ENCODE results near the gene SDHD. TPM values are rescaled to one million over a fixed set of nuclear protein-coding genes. Genes with fewer than 3 reads are reported as not detected.

Gene SDHD
- total and polyA plus RNA-seq, 10 of the 15 experiments (the other 5 are each of a cell fraction or from before 2014, with no cell fraction given), result 114 to 775 (median 187) TPM

DNA sequence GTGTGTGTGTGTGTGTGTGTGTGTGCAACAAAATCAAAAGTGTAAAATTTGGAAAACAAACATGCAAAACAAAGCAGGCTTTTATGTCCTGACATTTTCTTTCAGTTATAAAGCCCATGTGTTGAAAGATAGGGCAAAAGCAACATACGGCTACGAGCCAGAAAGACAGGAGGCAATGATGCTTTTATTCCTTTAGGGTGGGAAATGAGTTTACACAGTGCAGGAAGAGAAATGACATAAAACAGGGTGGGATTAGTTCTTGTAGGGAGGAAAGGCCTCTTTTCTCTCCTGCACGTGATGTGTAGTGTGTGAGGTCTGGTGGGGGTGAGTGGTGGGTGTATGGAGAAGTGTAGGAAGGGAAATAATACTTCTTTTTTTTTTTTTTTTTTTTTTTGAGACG is 47.8 kb downstream of the SDHD start:
- FAIRE-seq, result no peak
- Histone ChIP-seq H3K27ac (ENCODE audit: control insufficient read depth, insufficient read depth) (no peak overlapping the region), H3K36me3 (ENCODE audit: control insufficient read depth in 2 of 2, insufficient read depth in 2 of 2, low read length in 1 of 2) (no peaks in the 10 kb centered on the region), H4K20me1 (ENCODE audit: control insufficient read depth, insufficient read depth) (no peaks in the 10 kb centered on the region), H3K9me3 (replicated peaks; ENCODE audit: control insufficient read depth, insufficient read depth, low read length) (no peaks in the 10 kb centered on the region), H3K4me1 (ENCODE audit: control insufficient read depth, insufficient read depth, low read length) (0 out of 2 replicates have a peak, but pooled peaks cover 2% of the 10 kb centered on the region), H3K27me3 (replicated peaks in 1 of 2; ENCODE audit: control insufficient read depth in 2 of 2, insufficient read depth in 2 of 2, low read length in 1 of 2) (no peaks in the 10 kb centered on the region; a peak in 1 of 4 replicates), H3K9ac (ENCODE audit: control insufficient read depth, insufficient read depth, low read length) (no peak overlapping the region), H2AFZ (ENCODE audit: control insufficient read depth, low read depth, low read length) (no peak overlapping the region), H3K79me2 (ENCODE audit: control insufficient read depth, insufficient read depth, low read length) (no peaks in the 10 kb centered on the region), H3K4me2 (ENCODE audit: control insufficient read depth, insufficient read depth) (no peak overlapping the region), H3K4me3 (no peak overlapping the region)
- CTCF ChIA-PET, result interaction anchor here (2.0 kb wide), 1 partner anchor 20 kb away, joined by 5 read pairs; no protein-coding TSS in a partner anchor
- SMC1A ChIA-PET (ENCODE audit: uncharacterized antibody, unreplicated experiment), result no interaction called here
- ATAC-seq, result no peak
- intact Hi-C loops (cut with micrococcal nuclease; ENCODE audit: unreplicated experiment), result no loop called here
- 76% methylated on average over 3 of the region's 4 CpGs for WGBS (ENCODE audit: insufficient coverage, insufficient replicate concordance, low lambda C conversion rate, missing lambda C conversion rate)
- no peak for TF ChIP-seq SREBF1 (IDR thresholded peaks at IDR 0.05; ENCODE audit: low read length)
- TF ChIP-seq, protein P1, sequence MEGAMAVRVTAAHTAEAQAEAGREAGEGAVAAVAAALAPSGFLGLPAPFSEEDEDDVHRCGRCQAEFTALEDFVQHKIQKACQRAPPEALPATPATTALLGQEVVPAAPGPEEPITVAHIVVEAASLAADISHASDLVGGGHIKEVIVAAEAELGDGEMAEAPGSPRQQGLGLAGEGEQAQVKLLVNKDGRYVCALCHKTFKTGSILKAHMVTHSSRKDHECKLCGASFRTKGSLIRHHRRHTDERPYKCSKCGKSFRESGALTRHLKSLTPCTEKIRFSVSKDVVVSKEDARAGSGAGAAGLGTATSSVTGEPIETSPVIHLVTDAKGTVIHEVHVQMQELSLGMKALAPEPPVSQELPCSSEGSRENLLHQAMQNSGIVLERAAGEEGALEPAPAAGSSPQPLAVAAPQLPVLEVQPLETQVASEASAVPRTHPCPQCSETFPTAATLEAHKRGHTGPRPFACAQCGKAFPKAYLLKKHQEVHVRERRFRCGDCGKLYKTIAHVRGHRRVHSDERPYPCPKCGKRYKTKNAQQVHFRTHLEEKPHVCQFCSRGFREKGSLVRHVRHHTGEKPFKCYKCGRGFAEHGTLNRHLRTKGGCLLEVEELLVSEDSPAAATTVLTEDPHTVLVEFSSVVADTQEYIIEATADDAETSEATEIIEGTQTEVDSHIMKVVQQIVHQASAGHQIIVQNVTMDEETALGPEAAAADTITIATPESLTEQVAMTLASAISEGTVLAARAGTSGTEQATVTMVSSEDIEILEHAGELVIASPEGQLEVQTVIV (IDR thresholded peaks at IDR 0.05; ENCODE audit: borderline replicate concordance, partially characterized antibody), result no peak
- no peak for TF ChIP-seq RUNX3 (IDR thresholded peaks at IDR 0.05; ENCODE audit: low read length)
- TF ChIP-seq YBX1 (IDR thresholded peaks at IDR 0.05), result no peak
- no peak for TF ChIP-seq HDAC2 (IDR thresholded peaks at IDR 0.05)
- no peak for TF ChIP-seq ZSCAN29 (IDR thresholded peaks at IDR 0.05)
- DNase-seq (ENCODE audit: low read depth, low spot score), result no peak
- in situ Hi-C loops (cut with MboI), result no loop called here
- RAD21 ChIA-PET (ENCODE audit: unreplicated experiment), result no interaction called here
- no TSS peak for BruUV-seq (replicated peaks)
- POLR2A ChIA-PET, result no interaction called here

DNA sequence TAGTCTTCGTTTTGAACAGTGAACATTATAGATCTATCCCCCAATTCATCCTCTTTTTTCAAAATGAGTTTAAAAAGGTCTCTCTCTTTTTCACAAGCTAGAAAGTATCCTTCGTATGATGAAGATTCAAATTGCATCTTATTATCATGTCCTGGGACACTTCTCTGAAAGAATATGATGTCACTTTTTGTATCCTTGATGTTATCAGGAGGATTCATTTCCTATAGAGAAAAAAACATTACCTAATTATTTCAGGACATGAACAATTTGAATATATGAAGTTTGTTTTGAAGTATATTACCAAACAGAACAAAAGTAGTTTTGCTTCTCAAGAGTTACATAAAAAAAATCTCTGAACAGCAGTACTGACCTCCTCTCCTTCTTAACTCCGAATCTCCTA is 56.9 kb downstream of the SDHD start:
- Histone ChIP-seq H3K36me3 (ENCODE audit: control insufficient read depth in 2 of 2, insufficient read depth in 2 of 2, low read length in 1 of 2) (no peaks in the 10 kb centered on the region), H3K4me1 (ENCODE audit: control insufficient read depth, insufficient read depth, low read length) (no peaks in the 10 kb centered on the region), H3K4me2 (ENCODE audit: control insufficient read depth, insufficient read depth) (no peak overlapping the region), H3K9me3 (replicated peaks; ENCODE audit: control insufficient read depth, insufficient read depth, low read length) (peaks cover 2% of the 10 kb centered on the region; the same call in 1 of the 3 replicates), H3K4me3 (no peak overlapping the region), H3K27me3 (replicated peaks in 1 of 2; ENCODE audit: control insufficient read depth in 2 of 2, insufficient read depth in 2 of 2, low read length in 1 of 2) (no peaks in the 10 kb centered on the region), H4K20me1 (ENCODE audit: control insufficient read depth, insufficient read depth) (no peaks in the 10 kb centered on the region), H2AFZ (ENCODE audit: control insufficient read depth, low read depth, low read length) (no peak overlapping the region), H3K9ac (ENCODE audit: control insufficient read depth, insufficient read depth, low read length) (no peak overlapping the region), H3K79me2 (ENCODE audit: control insufficient read depth, insufficient read depth, low read length) (no peaks in the 10 kb centered on the region), H3K27ac (ENCODE audit: control insufficient read depth, insufficient read depth) (no peak overlapping the region)
- BruUV-seq (replicated peaks), result no TSS peak
- no peak for DNase-seq (ENCODE audit: low read depth, low spot score)
- 64% methylated on average over 3 of the region's 3 CpGs for WGBS (ENCODE audit: insufficient coverage, insufficient replicate concordance, low lambda C conversion rate, missing lambda C conversion rate)
- FAIRE-seq, result no peak
- RAD21 ChIA-PET (ENCODE audit: unreplicated experiment), result no interaction called here
- POLR2A ChIA-PET, result no interaction called here
- intact Hi-C loops (cut with micrococcal nuclease; ENCODE audit: unreplicated experiment) (no loop called here), in situ Hi-C loops (cut with MboI) (no loop called here)
- ATAC-seq, result no peak
- SMC1A ChIA-PET (ENCODE audit: uncharacterized antibody, unreplicated experiment), result interaction anchor here (0.6 kb wide), 1 partner anchor 10 kb away, joined by 3 read pairs; no protein-coding TSS in a partner anchor
- CTCF ChIA-PET, result no interaction called here
- TF ChIP-seq, protein P2, sequence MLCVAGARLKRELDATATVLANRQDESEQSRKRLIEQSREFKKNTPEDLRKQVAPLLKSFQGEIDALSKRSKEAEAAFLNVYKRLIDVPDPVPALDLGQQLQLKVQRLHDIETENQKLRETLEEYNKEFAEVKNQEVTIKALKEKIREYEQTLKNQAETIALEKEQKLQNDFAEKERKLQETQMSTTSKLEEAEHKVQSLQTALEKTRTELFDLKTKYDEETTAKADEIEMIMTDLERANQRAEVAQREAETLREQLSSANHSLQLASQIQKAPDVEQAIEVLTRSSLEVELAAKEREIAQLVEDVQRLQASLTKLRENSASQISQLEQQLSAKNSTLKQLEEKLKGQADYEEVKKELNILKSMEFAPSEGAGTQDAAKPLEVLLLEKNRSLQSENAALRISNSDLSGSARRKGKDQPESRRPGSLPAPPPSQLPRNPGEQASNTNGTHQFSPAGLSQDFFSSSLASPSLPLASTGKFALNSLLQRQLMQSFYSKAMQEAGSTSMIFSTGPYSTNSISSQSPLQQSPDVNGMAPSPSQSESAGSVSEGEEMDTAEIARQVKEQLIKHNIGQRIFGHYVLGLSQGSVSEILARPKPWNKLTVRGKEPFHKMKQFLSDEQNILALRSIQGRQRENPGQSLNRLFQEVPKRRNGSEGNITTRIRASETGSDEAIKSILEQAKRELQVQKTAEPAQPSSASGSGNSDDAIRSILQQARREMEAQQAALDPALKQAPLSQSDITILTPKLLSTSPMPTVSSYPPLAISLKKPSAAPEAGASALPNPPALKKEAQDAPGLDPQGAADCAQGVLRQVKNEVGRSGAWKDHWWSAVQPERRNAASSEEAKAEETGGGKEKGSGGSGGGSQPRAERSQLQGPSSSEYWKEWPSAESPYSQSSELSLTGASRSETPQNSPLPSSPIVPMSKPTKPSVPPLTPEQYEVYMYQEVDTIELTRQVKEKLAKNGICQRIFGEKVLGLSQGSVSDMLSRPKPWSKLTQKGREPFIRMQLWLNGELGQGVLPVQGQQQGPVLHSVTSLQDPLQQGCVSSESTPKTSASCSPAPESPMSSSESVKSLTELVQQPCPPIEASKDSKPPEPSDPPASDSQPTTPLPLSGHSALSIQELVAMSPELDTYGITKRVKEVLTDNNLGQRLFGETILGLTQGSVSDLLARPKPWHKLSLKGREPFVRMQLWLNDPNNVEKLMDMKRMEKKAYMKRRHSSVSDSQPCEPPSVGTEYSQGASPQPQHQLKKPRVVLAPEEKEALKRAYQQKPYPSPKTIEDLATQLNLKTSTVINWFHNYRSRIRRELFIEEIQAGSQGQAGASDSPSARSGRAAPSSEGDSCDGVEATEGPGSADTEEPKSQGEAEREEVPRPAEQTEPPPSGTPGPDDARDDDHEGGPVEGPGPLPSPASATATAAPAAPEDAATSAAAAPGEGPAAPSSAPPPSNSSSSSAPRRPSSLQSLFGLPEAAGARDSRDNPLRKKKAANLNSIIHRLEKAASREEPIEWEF (IDR thresholded peaks at IDR 0.05; ENCODE audit: insufficient replicate concordance, low read depth, low read length), result no peak
- TF ChIP-seq EP300 (IDR thresholded peaks at IDR 0.05; ENCODE audit: borderline replicate concordance in 1 of 2, control insufficient read depth in 1 of 2, low read depth in 2 of 2, low read length in 2 of 2), result no peak
- no peak for TF ChIP-seq NBN (IDR thresholded peaks at IDR 0.05)
- TF ChIP-seq CEBPB (IDR thresholded peaks at IDR 0.05; ENCODE audit: borderline replicate concordance in 1 of 2, low read depth in 2 of 2, low read length in 2 of 2), result no peak
- no peak for TF ChIP-seq POU2F2 (IDR thresholded peaks at IDR 0.05; ENCODE audit: borderline replicate concordance, low read depth, low read length)
